HS-5 (cell line): ENCODE results near the gene COL13A1.

Source experiments
- DNase-seq: peaks from one replicate; pipeline ENCODE4 v3.0.0-alpha.2; 2012; ENCODE audit warnings: low read depth

The COL13A1 gene

GRCh38 chr10:69944761-69945160 is 143.1 kb downstream of the COL13A1 start:
- no peak for DNase-seq

- no peak for DNase-seq
These were observed 146.6 kb downstream of the COL13A1 start for GRCh38 chr10:69948261-69948660.

GRCh38 chr10:69949770-69950169 is 148.1 kb downstream of the COL13A1 start:
- DNase-seq, result no peak

GRCh38 chr10:69951658-69952057 is 150.0 kb downstream of the COL13A1 start:
- no peak for DNase-seq

- DNase-seq, result no peak
These were observed 150.5 kb downstream of the COL13A1 start for GRCh38 chr10:69952069-69952800.

- DNase-seq, result no peak
These were observed 151.1 kb downstream of the COL13A1 start for GRCh38 chr10:69952821-69953221.

- no peak for DNase-seq
These were observed 152.1 kb downstream of the COL13A1 start for GRCh38 chr10:69953851-69954250.

GRCh38 chr10:69955211-69955805 is 153.6 kb downstream of the COL13A1 start:
- DNase-seq, result no peak

GRCh38 chr10:69955897-69956740 is 154.4 kb downstream of the COL13A1 start:
- no peak for DNase-seq

- DNase-seq, result no peak
These were observed 155.1 kb downstream of the COL13A1 start for GRCh38 chr10:69956741-69957230.

GRCh38 chr10:69957241-69957885 is 155.7 kb downstream of the COL13A1 start:
- DNase-seq, result no peak

GRCh38 chr10:69957886-69958555 is 156.3 kb downstream of the COL13A1 start:
- peak; percentile 15 for DNase-seq

GRCh38 chr10:69958556-69958902 is 156.8 kb downstream of the COL13A1 start:
- DNase-seq, result no peak

- DNase-seq, result no peak
These were observed 158.2 kb downstream of the COL13A1 start for GRCh38 chr10:69959911-69960310.

- DNase-seq, result no peak
These were observed 158.9 kb downstream of the COL13A1 start for GRCh38 chr10:69960606-69960987.

GRCh38 chr10:69960988-69961880 is 159.5 kb downstream of the COL13A1 start:
- no peak for DNase-seq

- DNase-seq, result no peak
These were observed 160.4 kb downstream of the COL13A1 start for GRCh38 chr10:69961881-69962745.

GRCh38 chr10:69962746-69963135 is 161.0 kb downstream of the COL13A1 start:
- DNase-seq, result no peak

GRCh38 chr10:69963178-69963834 is 161.6 kb downstream of the COL13A1 start:
- no peak for DNase-seq
